Mucosa of descending colon (tissue), 3 donors: ENCODE data around the gene PTAFR. TPM values are rescaled to one million over a fixed set of nuclear protein-coding genes. Genes with fewer than 3 reads are reported as not detected.

Experiments used
- ATAC-seq: fragments of 200-7000 bp; cut with Tn5 transposase; one replicate; pipeline ENCODE4 v1.9.1; 2020; ENCODE audit warnings: mild to moderate bottlenecking, moderate library complexity
- DNase-seq, 3 donors: peaks; one replicate each; pipeline ENCODE4 v3.0.0-alpha.2; 2020
- H3K36me3 ChIP-seq: fragments of 200-600 bp; one replicate; pipeline ENCODE4 v1.8.0; 2021; ENCODE audit warnings: low read depth, mild to moderate bottlenecking
- H3K4me1 ChIP-seq: fragments of 200-600 bp; one replicate; pipeline ENCODE4 v1.8.0; 2021; ENCODE audit warnings: low read depth, mild to moderate bottlenecking
- H3K4me3 ChIP-seq: fragments of 200-600 bp; one replicate; pipeline ENCODE4 v1.8.0; 2021; ENCODE audit warnings: mild to moderate bottlenecking
- H3K9me3 ChIP-seq: fragments of 200-600 bp; one replicate; pipeline ENCODE4 v1.8.0; 2021; ENCODE audit warnings: mild to moderate bottlenecking
- intact Hi-C, 2 donors: fragments of 100-400 bp; cut with DNase I in 1 of 2; cut with micrococcal nuclease in 1 of 2; formaldehyde crosslinking; loops; one replicate each; pipeline versions ENCODE4 v1.11.0 to v1.11.1; 2022; cut with DNase I, micrococcal nuclease
- total RNA-seq, 3 donors: library from RNA; stranded (reverse); fragmentation: NEBNext Ultra II Directional in 2 of 3; extraction: Animal tissue kit (Norgen Biotek cat#: 25700) in 2 of 3; gene quantifications; one replicate each; pipeline versions ENCODE4 v1.2.1 to v1.2.4, GENCODE V29; 2021 to 2023
- TF ChIP-seq, protein P1 (sequence below): fragments of 200-600 bp; IDR thresholded peaks from one replicate; pipeline ENCODE4 v1.8.0; 2022; ENCODE audit warnings: antibody characterized with exemption, mild to moderate bottlenecking
- donor health status: DM: no; HTN: no; CAD: no; lungs with moderate emphysema.
- donor health status: DM: no; HTN: no; CAD: no.
- donor health status: DM: no; HTN: yes; CAD: no.

The PTAFR gene
- total RNA-seq, 3 donors from 2014 or later = 2.4 to 4.8 (median 4.0) TPM

DNA sequence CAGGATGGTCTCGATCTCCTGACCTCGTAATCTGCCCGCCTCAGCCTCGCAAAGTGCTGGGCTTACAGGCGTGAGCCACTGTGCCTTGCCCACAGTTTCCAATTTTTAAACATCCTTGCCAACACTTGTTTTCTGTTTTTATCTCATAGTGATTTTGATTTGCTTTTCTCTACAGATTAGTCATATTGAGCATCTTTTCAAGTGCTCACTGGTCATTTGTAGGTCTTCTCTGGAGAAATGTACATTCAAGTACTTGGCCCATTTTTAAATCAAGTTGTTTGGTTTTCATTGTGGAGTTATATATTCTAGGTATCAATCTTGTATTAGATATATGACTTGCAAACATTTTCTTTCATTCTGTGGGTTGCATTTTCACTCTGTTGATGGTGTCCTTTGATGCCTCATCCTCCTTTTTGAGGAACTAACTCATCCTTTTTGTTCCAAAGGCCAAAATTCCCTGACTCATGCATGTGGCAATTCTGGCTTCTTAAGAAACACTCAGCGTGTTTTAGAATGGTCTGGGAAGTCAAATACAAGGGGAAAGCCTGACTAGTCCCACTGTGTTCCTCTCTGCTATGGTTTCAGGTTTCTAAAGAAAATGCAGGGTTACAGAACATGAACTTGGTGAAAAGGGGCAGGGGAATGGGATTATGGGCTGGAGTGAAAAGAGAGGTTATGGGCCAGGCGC lies 37.3 kb downstream of the PTAFR start:
- no peaks in the 10 kb centered on the region for H3K36me3 ChIP-seq
- H3K4me1 ChIP-seq = no peaks in the 10 kb centered on the region
- ATAC-seq (peak; percentile 29), DNase-seq (no peak)
- no peak overlapping the region for H3K4me3 ChIP-seq
- intact Hi-C loops = no loop called here
- TF ChIP-seq, protein P1, sequence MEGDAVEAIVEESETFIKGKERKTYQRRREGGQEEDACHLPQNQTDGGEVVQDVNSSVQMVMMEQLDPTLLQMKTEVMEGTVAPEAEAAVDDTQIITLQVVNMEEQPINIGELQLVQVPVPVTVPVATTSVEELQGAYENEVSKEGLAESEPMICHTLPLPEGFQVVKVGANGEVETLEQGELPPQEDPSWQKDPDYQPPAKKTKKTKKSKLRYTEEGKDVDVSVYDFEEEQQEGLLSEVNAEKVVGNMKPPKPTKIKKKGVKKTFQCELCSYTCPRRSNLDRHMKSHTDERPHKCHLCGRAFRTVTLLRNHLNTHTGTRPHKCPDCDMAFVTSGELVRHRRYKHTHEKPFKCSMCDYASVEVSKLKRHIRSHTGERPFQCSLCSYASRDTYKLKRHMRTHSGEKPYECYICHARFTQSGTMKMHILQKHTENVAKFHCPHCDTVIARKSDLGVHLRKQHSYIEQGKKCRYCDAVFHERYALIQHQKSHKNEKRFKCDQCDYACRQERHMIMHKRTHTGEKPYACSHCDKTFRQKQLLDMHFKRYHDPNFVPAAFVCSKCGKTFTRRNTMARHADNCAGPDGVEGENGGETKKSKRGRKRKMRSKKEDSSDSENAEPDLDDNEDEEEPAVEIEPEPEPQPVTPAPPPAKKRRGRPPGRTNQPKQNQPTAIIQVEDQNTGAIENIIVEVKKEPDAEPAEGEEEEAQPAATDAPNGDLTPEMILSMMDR = no peak
- H3K9me3 ChIP-seq = no peaks in the 10 kb centered on the region

DNA sequence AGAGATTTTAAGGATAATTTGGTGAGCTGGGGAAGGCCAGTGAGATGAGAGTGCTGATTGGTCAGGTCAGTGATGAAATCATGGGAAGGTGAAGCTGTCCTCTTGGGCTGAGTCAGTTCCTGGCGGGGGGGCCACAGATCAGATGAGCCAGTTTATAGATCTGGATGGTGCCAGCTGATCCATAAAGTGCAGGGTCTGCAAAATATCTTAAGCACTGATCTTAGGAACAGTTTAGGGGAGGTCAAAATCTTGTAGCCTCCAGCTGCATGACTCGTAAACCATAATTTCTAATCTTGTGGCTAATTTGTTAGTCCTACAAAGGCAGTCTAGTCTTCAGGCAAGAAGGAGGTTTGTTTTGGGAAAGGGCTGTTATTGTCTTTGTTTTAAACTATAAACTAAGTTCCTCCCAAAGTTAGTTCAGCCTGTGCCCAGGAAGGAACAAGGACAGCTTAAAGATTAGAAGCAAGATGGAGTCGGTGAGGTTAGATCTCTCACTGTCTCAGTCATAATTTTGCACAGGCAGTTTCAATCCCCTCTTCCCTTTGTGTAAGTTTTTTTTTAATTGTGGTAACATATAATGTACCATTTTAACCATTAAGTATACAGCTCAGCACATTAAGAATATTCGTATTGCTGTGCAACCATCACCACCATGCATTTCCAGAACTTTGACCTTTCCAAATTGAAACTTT lies 39.4 kb downstream of the PTAFR start:
- no peak for DNase-seq
- intact Hi-C loops = no loop called here

DNA sequence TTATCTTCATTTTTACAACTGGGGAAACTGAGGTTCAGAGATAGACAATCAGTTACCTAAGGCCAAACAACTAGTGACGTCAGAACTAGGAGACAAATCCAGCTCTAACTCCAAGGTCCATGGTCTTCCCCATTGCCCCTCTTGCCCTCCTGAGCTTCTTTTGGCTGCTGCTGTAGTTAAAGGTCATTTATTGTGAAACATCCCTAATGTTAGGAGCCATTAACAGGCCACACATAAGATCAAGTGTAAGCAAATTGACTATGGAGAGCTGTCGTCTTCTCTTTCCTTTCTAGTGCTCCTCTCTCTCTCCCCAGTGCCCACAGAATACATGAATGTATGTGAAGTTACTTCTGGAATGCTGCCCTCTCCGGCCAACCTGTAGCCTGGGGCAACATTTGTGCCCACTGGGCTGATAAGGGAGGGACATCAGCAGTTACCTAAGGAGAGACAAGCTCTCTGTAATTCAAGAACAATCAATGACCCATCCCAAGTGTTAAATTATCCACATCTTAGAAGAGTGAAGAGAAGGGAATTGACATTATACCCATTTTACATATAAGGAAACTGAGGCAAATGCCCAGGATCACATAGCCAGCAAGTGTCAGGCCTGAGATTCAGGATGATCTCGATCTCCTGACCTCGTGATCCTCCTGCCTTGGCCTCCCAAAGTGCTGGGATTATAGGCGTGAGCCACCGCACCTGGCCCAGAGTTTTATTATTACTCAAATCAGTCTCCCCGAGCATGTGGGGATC lies 40.1 kb downstream of the PTAFR start:
- ATAC-seq = no peak

More for the DNA sequence above, 39.4 kb downstream of the PTAFR start:
- H3K4me3 ChIP-seq = no peak overlapping the region
- no peaks in the 10 kb centered on the region for H3K9me3 ChIP-seq
- TF ChIP-seq, protein P1 = no peak
- H3K4me1 ChIP-seq = no peaks in the 10 kb centered on the region
- ATAC-seq = no peak
- H3K36me3 ChIP-seq = no peaks in the 10 kb centered on the region

DNA sequence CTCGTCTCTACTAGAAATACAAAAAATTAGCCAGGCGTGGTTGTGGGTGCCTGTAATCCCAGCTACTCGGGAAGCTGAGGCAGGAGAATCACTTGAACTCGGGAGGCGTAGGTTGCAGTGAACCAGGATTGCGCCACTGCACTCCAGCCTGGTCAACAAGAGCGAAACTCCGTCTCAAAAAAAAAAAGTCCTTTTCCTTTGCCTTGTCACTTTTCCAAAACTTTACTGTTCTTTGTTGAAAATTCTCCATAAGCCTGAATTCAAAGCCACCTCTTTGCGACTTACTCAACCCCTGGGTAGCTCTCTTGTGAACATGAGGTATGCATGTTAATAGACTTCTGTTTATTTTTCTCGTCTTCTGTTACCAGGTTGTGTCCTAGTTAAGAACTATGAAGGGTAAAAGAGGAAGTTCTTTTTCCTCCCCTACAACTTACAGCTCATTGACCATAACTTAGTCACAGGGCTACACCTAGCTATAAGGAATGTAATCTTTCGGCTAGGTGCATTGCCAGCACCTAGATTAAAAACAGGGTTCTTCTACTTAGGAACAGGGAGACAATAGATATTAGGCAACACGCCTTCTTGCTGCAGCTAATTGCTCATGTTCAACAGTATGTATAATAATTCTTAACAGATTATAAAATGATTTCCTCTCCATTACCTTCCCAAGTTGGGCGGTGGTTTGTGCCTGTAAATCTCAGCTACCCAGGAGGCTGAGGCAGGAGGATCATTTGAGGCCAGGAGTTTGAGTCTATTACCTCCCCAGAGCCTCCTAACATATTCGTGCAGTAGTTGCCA lies 40.9 kb downstream of the PTAFR start:
- Histone ChIP-seq H3K4me1 (no peaks in the 10 kb centered on the region), H3K4me3 (no peak overlapping the region), H3K36me3 (no peaks in the 10 kb centered on the region), H3K9me3 (no peaks in the 10 kb centered on the region)
- TF ChIP-seq, protein P1 = no peak
- DNase-seq = no peak
- intact Hi-C loops = no loop called here
- ATAC-seq = peak; percentile 73

More for the DNA sequence above, 40.1 kb downstream of the PTAFR start:
- no peak overlapping the region for H3K4me3 ChIP-seq
- DNase-seq = no peak
- H3K4me1 ChIP-seq = no peaks in the 10 kb centered on the region
- H3K9me3 ChIP-seq = no peaks in the 10 kb centered on the region
- H3K36me3 ChIP-seq = no peaks in the 10 kb centered on the region
- intact Hi-C loops = no loop called here
- TF ChIP-seq, protein P1 = no peak

DNA sequence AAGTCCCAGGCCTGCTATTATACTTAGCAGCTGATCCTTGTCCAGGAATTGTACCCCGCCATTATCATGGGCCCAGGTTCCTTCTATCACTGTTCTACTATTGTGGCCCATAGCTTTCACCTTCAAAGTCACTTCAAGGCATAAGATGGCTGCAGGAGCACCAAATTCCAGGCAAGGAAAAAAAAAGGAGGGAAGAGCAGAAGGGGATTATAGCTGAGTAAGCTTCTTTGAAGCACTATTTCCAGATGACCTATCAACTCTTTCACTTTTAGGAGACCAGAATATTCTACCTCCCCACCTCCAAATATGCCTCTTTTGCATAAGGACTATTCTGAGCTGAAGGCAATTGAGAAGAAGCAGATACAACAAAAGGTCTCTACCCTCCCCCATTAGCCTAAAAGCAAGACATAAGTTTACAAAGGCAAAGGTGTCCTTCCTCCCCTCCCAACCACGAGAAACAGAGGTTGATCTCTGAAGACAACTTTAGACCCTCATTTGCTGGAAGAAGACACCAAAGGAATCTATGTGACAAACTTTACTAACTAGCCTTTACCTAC lies 41.8 kb downstream of the PTAFR start:
- no peak overlapping the region for H3K4me3 ChIP-seq
- ATAC-seq (no peak), DNase-seq (no peak)
- H3K9me3 ChIP-seq = no peaks in the 10 kb centered on the region
- TF ChIP-seq, protein P1 = no peak
- no peaks in the 10 kb centered on the region for H3K4me1 ChIP-seq
- no peaks in the 10 kb centered on the region for H3K36me3 ChIP-seq
- intact Hi-C loops = no loop called here
